ENCODE data around the gene ZBED2.

Gene ZBED2

DNA sequence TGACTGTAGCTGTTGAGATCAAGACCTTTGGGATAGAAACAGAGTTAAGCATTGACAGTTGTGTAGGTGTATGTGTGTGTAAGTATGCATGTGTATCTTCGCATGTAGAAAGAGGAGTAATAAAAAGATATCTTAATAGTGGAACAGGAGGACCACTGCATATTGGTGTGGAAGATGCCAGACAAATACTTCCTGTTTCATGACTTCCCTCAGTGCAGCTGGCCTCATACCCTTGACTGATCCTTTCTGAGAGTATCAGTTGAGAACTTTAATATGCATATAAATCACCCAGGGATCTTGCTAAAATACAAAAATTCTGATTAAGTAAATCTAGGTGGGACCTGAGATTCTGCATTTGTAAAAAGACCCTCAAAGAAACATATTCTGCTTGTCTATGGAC lies 8.5 kb upstream of the ZBED2 start:
- no peak for DNase-seq (ENCODE audit: low read depth)

DNA sequence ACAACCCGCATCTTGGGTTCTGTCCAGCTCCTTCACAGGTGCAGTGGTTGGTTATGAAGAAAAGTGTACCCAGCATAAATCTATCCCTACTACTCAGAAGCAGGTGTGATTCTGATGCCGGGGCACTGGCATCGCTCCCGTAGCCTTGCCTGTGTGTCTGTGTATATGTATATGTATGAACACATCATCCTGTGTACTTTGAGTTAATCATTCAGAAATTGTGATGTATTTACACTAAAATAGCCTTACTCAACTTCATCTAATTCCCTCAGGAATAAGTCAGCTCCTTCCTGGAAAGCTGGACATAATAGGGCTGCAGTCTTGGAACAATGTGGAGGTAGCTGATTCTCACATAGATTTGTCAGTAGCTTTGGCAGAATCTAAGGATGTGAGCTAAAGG lies 6.7 kb upstream of the ZBED2 start:
- DNase-seq (ENCODE audit: low read depth): no peak

DNA sequence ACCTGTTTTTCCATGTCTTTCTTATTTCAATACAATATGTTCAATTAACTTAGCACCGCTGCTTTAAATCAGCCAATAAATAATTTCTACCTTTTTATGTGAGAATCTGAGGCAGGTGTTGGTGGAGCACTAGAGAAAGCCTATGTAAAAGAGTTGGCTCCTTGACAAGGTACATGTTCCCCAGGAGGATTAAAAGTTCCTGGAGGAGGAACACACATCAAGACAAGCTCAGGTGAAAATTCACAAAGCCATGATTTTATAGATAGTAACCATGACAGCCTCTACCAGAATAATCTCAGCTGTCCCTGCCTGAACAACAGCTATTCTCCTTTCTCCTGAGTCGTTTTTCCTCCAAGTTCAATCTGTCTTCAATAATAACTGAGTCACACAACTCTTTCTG lies 3.4 kb upstream of the ZBED2 start:
- no peak for DNase-seq (ENCODE audit: low read depth)

DNA sequence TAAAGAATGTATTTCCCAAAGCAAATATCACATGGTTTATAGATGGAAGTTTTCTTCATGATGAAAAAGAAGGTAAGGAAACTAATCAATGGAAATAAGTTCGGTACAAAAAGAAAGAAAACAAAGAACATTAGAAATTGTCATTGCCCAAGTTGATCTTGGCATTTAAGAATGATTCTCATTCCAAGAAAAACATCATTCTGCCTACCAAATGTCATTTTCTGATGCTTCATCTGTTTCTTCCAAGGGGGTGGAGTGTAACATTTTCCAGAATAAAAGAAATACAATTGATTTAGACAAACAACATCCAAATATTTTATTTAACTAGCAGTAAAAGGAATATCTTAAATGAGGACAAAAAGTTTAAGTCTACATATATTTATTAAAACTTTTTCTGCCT lies 3.0 kb upstream of the ZBED2 start:
- no peak for DNase-seq (ENCODE audit: low read depth)

DNA sequence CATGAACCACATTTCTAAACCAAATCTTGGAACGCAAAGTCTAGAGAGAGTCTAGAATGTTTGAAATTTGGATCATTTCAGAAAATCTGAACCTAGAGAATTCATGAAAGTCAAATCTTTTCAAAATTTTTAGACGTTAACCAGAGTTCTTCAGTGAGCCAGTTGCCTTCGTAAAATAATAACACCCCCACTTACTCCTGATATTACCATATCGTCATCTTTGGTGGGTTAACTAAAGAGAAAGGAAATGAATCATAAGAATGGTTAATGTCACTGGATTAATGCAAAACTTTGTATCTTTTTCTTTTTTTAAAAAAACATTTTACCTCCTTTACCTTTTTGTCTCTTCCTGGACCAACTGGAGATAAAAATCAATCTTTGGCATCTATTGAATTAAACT lies 1.2 kb upstream of the ZBED2 start:
- DNase-seq (ENCODE audit: low read depth): no peak

DNA sequence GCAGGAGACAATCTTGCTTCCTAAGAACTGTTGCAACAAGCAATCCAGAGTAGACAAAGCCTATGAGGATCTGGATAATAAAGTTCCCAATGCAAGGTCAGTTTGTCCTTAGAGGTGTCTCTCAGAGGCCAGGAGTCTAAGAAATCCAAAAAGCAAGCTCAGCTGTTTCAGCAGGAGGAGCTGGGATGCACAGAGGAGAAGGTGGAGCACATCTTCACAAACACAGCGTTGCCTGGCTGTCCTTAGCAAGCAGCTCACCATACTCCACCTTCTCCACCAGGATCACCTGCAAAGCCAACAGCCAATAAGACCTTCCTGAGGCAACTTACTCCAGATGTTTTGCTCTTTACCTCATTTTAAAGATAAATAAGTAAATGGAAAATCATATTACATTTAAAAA lies 365 bp downstream of the ZBED2 start:
- no peak for DNase-seq (ENCODE audit: low read depth)

DNA sequence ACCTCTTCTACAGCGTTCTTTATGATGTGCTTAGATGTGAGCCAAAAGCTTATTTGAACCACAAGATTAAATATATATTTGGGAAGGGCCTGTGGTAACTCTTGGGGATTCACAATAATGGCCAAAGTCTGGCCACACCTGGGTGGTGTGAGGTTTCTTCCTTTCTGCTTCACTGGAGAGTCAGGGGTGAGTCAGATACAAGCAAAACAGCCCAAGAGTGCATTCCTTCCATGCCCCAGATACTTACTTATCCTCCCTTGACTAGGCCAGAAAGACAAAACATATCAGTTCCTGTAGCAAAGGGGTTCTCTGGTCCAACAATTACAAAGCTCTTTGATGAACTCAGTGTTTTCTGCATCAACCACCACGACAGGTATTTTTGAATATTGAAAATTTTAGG lies 941 bp downstream of the ZBED2 start:
- no peak for DNase-seq (ENCODE audit: low read depth)

DNA sequence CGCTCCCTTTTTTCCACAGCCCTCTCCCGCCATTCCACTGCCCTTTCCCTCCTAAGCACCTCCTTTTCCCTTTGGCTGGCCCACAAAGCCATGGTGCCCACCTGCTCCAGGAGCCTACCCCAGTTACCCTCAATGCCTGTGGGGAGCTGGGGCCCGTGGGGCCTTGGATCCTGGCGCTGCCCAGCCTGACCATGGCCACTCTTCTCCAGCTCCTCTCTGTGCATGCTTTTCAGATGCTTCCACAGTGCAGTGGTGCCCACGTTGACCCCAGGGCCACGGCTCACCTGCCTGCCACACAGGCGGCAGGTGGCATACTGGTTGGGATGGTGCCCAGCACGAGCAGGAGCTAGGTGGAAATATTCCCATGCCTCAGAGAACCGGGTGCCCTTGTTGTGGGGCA lies 1.5 kb downstream of the ZBED2 start:
- no peak for DNase-seq (ENCODE audit: low read depth)

DNA sequence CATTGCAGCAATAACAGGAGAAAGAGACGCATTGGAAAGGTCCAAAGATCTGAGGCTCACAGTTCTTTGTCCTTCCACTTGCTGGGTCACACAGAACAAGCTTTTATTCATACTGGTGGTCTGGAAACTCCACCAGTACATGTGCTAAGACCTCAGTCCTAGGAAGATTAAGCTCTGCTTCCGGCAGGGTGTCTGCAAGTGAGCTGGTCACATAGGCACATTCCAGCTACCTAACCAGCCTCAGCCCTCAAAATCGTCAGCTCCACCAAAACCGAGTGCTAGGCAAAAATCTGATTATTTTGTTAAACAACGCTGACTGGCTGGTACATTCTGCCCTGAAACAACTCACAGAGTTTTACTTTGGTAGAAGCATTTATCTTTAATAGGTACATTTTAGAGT lies 2.2 kb downstream of the ZBED2 start:
- no peak for DNase-seq (ENCODE audit: low read depth)

DNA sequence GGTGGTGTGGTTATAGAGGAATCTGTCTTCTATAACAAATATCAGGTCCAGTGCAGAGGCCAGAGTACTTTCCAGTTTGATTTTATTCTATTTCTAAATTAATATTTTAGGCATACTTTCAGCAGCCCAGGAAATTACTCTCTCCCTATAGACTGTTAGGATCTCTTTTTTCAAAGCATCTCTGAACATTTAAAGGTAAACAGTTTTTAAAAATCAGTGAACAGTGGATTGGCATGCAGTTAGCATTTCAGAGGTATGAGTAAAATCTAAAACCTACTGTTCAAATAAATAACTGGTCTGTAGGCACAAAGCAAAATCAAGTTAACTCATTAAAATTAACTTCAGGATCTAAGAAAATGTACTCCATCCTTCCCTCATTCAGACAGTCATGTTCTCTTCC lies 3.0 kb downstream of the ZBED2 start:
- DNase-seq (ENCODE audit: low read depth): no peak

DNA sequence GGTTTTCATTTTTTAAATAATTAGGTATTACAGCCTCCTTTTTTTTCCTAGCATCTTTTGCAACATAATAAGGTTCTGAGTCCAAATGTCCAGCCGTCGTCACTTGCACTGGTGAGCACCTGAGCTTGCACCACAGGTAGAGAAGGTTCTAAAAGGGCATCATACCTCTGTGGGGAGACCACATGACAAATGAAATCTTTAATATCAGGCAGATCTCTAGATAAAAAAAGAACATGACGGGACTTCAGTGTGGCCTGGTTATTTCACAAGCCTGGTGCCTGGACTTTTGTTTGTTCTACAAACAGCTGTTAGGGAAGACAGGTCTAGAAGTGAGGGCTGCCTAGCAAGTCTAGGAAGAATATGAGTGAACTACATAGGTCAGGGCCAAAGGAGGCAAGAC lies 3.6 kb downstream of the ZBED2 start:
- no peak for DNase-seq (ENCODE audit: low read depth)

DNA sequence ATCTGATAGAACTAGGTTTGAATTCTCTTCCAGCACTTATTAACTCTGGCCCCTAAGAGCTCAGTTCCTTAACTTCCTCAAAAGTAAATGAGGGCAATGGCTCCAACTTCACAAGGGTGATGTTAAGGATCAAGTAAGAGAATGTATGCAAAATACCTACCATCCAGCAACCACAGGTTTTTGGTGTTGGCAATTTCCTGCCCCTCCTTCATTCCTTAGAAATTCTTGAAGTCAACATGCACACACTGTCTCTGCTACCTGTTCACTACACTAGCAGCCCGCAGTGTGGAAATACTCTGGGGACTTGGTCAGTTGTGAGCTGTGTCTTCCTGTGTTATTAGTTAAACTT lies 5.0 kb downstream of the ZBED2 start:
- no peak for DNase-seq (ENCODE audit: low read depth)

DNA sequence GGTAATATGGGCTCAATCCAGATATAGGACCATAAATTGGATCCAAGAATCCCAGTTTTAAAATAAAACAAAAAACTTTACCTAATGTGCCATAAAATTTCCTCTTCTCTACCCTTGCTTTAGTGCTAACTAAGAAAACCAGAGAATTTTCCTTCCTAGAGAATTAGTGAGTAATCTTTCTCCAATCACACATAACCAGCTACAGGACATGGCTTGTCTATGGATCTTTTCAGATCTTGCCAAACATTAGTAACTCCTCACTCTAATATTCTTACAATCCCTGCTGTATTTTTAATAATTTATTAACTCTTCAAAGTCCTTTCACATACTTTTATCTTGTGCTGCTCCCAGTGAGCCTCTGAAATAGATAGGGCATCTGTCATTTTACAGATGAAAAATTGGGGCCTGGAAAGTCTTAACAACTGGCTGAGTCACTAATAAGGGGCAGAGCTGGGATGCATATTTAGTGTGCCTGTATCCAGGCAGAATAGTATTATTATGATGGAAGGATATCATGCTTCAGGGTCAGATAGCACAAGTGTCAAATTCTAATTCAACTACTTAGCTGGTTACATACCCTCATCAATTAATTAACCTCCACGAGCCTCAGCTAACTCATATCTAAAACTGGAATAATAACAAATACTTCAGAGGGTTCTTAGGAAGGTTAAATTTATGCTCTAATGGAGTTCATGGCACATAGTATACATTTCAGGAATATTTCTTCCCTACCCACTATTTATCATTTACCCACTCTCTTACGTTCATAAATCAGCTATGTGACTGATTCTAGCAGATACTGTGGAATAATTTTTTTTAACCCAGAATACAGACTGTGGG lies 5.6 kb downstream of the ZBED2 start:
- no peak for DNase-seq (ENCODE audit: low read depth)

DNA sequence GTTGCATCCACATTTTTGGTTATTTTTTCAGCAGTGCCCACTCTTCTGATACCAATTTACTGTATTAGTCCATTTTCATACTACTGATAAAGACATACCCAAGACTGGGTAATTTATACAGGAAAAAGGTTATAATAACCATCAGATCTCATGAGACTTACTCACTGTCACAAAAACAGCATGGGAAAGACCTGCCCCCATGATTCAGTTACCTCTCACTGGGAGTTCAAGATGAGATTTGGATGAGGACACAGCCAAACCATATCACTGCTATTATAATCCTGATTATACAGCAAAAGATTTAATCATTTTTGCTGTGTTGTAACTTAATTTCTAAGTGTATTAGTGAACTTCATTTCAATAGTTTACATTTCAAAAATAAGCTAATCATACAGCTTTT lies 6.6 kb downstream of the ZBED2 start:
- no peak for DNase-seq (ENCODE audit: low read depth)

DNA sequence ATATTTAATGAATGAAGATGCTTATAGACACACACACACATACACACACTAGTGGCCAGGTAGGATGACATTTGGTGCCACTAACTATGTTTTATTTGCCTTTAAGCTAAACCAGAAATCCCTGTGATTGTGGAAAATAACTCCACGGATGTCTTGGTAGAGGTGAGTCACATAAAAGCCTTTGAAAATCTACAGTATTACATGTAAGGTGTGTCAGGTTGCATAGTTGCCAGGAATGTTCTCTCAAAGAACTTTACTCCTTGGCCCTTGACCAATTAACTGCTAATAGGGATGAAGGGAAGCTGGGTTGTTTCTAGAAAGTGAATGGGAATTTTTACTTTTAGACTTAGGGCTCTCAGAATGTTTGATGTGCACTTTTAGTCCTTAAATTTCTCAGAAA lies 9.9 kb downstream of the ZBED2 start:
- no peak for DNase-seq (ENCODE audit: low read depth)

DNA sequence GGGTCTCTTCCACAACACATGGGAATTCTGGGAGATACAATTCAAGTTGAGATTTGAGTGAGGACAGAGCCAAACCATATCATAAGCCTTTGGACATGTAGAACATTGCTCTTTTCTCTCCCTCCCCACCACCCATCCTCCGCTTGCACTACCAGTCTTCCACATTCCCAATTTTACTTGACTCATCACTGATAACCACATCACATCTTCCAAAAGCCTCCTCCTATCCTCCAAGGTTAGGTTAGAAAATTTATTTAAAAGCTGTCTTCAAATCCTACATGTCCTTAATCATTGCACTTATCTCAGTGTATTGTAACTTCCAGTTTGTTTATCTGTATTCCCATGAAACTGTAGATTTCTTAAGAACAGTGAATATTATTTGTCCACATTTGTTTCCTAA lies 10.4 kb downstream of the ZBED2 start:
- DNase-seq (ENCODE audit: low read depth): no peak

DNA sequence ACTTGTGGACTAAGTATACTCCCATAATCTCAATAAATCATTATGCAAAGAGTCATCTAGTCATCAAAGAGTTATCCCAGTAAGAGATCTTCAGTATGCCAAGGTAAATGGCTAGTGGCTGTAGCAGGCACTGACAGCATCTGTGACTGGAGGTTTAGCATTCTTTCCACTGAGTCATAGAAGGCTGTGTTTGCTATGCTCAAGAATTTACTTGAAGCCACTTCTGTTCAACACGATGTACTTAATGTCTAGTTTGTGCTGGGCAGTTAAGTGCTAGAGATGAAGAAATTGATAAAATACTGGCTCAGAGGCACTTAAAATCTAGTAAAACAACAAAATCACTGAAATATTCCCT lies 13.0 kb downstream of the ZBED2 start:
- DNase-seq (ENCODE audit: low read depth): peak; percentile 56

DNA sequence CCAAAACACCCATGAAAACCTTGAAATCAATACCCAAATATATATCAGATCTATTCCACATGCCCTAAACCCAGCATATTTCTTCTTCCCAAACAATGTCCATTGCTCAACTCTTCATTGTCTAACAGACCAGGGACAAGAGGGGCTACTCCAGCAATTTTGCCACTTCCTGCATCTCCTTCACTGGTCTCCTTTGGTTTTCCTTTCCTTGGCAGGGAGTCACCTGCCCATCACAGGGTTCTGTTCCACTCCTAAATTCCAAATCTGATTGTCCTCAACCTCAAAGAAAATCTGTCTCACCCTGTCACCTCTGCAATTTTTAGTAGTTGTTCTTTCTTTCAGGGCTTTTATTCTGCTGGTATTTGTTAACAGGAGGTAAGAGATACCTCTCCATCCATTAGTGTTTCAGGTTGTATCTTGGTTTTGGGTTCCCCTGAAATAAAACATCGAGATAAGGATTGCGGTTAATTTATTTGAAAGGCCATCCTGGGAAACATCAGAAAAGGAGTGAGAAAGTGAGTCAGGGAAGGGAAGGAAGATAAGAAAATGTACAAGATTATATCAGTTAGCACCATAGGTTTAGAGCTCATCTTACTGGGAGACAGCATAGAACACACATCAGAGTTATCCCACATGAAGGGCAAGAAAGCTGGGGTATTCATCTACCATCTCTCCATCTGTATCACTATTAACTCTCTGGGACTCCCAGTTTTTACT lies 13.6 kb downstream of the ZBED2 start:
- DNase-seq (ENCODE audit: low read depth): no peak

DNA sequence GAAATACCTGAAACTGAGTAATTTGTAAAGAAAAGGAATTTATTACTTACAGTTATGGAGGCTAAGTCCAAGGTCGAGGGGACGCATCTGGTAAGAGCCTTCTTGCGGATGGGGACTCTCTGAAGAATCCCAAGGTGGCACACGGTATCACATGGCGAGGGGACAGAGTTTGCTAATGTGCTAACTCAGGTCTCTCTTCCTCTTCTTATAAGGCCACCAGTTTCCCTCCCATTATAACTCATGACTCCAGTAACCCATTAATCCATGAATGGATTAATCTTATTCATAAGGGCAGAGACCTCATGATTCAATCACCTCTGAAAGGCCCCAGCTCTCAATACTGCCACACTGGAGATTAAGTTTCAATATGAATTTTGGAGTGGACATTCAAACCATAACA lies 15.7 kb downstream of the ZBED2 start:
- no peak for DNase-seq (ENCODE audit: low read depth)

DNA sequence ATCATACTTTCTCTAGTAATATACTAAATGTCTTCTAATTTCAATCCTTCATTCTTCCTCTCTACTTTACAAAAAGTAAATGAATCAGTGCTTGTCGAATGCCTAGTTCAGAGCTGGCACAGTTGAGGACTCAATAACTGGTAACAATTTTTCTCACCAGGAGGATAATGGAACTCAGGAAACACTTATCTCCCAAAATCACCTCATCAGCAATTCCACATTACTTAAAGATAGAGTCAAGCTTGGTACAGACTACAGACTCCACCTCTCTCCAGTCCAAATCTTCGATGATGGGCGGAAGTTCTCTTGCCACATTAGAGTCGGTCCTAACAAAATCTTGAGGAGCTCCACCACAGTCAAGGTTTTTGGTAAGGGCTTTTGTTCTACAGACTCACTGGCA lies 16.3 kb downstream of the ZBED2 start:
- no peak for DNase-seq (ENCODE audit: low read depth)

DNA sequence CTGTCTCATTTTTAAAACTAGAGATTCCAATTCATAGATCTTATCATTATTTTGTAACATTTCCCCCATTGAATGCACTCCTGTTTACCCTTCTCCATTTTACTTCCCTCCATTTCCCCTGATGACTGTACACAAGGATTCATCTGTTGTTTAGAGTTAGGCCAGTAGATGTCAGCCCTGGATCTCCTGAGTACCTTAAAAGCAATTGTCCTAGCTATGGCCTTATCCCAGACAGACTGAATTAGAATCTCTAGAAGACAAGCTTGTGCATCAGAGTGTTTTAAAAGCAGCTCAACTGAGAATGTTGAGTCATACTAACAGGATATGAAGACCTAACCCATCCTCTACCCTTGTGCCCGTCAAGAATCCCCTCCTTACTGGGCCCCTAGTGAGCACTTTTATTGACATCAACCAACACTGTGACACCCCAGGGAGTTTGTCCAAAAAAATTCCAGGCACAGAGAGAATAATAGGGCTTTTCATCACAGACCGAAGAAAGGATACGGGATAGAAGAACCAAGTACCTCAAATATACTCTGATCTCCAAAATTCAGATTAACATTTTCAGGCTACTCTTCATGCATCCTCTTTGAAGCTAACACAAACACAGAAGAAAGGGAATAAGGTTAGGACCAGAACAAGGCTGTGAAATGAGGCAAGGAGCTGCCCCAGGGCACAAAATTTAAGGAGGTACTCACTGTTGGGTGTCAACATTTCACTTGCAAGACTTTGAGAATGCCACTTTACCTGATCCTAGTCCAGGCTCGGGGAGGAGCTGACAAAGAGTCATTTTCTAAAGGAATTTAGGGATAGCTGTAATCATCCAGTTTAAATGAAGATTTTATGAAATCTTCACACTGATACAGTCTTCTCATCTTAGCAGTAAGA lies 17.1 kb downstream of the ZBED2 start:
- peak; percentile 60 for DNase-seq (ENCODE audit: low read depth)

DNA sequence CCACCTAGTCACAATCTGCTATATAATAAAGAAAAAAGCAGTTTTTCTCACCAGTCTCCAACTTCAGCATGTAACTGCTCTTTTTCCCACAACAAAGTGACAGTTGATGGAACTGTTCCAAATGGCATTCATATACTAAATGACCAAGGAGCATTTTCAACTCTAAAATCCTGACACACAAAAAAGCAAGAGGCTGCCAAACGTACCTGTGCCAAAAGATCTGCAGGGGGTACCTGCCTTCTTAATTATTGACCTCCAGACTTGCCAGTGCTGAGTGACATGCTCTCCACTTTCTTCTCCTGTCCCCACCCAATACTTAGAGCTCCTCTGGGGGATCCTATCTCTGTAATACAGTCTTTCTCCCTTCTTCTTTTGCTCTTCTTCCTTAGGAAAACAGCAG lies 18.0 kb downstream of the ZBED2 start:
- no peak for DNase-seq (ENCODE audit: low read depth)

DNA sequence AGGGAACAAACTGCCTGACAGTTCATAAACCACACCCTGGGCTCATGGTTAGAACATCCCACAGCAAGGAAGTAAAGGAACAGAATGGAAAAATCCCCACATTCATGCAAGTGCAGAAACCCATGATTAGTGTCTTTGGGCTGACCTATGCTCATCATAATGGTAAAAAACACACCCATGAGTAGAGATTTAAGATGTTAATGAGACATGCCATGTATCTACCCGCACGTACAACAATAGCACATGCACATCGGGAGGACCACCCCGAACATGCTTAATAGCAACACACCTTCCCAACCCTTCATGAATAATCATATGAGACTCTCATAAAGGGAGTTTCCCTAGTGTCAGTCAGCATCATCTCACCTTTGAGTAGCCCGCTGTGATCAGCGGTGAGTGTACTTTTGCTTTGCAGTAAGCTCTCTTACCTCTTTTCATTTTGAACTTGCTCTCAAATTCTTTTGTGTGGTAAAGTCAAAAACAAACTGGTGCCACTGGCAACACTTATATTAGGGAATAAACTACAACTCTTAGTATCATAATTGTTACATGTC lies 23.2 kb downstream of the ZBED2 start:
- no peak for DNase-seq (ENCODE audit: low read depth)
